IMR-90 (cell line): Measurements from ENCODE around the gene RBM23. TPM values are rescaled to one million over a fixed set of nuclear protein-coding genes. Genes with fewer than 3 reads are reported as not detected.

Experiments
- ATAC-seq: fragments of 200-7000 bp; cut with Tn5 transposase; 2 replicates; pipeline ENCODE4 v1.9.1; 2020; ENCODE audit warnings: low read depth, mild to moderate bottlenecking, moderate library complexity
- BruUV-seq: library from RNA; stranded (reverse); fragments of 400-500 nt; replicated peaks from 2 replicates; lab custom pipeline; 2021; lab: Mats Ljungman, UMichigan
- CTCF ChIA-PET: fragments of 300-600 bp; formaldehyde crosslinking; extraction: SDS; loops from one replicate; lab custom pipeline; 2021; ENCODE audit warnings: antibody characterized with exemption; lab: Yijun Ruan, JAX
- POLR2A ChIA-PET: fragments of 300-600 bp; sonication (Branson Sonifier 250); formaldehyde crosslinking; loops from one replicate; lab custom pipeline; 2022; ENCODE audit warnings: antibody characterized with exemption; ENCODE audit not compliant: unreplicated experiment; lab: Charles Lee
- DNase-seq: peaks from one replicate; pipeline ENCODE4 v3.0.0; 2013
- H2AFZ ChIP-seq: replicated peaks from 2 replicates; pipeline ENCODE3; 2013; ENCODE audit warnings: low read length, mild to moderate bottlenecking; ENCODE audit not compliant: poor library complexity
- H2AK5ac ChIP-seq: 2 replicates; pipeline ENCODE4 v1.6.1; 2013; ENCODE audit warnings: low read depth, low read length, inconsistent platforms
- H2AK9ac ChIP-seq: replicated peaks from 2 replicates; pipeline ENCODE3; 2013; ENCODE audit warnings: mild to moderate bottlenecking, low read depth, low read length, moderate library complexity; ENCODE audit not compliant: poor library complexity
- H2BK120ac ChIP-seq: 2 replicates; pipeline ENCODE4 v1.6.1; 2013; ENCODE audit warnings: low read depth, low read length, inconsistent platforms
- H2BK15ac ChIP-seq: 3 replicates; pipeline ENCODE4 v1.6.1; 2013; ENCODE audit warnings: low read depth, low read length, inconsistent platforms
- H2BK20ac ChIP-seq: 2 replicates; pipeline ENCODE4 v1.6.1; 2013; ENCODE audit warnings: low read depth, mild to moderate bottlenecking, inconsistent platforms, low read length, moderate library complexity
- H2BK5ac ChIP-seq: 2 replicates; pipeline ENCODE4 v1.6.1; 2013; ENCODE audit warnings: mild to moderate bottlenecking, low read depth, low read length, inconsistent platforms; ENCODE audit not compliant: poor library complexity, severe bottlenecking
- H3K14ac ChIP-seq: replicated peaks from 2 replicates; pipeline ENCODE4 v1.6.1; 2013; ENCODE audit warnings: low read depth, low read length, inconsistent platforms
- H3K18ac ChIP-seq: 2 replicates; pipeline ENCODE4 v1.6.1; 2013; ENCODE audit warnings: low read depth, low read length, control low read depth
- H3K23ac ChIP-seq: 2 replicates; pipeline ENCODE4 v1.6.1; 2013; ENCODE audit warnings: low read depth, low read length, inconsistent platforms
- H3K27ac ChIP-seq: 2 replicates; pipeline ENCODE4 v1.5.1; 2013; ENCODE audit warnings: mild to moderate bottlenecking, control low read depth, low read length; ENCODE audit not compliant: insufficient read depth
- H3K27me3 ChIP-seq: 2 replicates; pipeline ENCODE4 v1.6.1; 2013; ENCODE audit warnings: low read length; ENCODE audit not compliant: control insufficient read depth, insufficient read depth
- H3K36me3 ChIP-seq: 2 replicates; pipeline ENCODE4 v1.6.1; 2013; ENCODE audit warnings: low read length, mixed read lengths; ENCODE audit not compliant: control insufficient read depth, insufficient read depth
- H3K4ac ChIP-seq: 2 replicates; pipeline ENCODE4 v1.6.1; 2013; ENCODE audit warnings: low read depth, low read length, inconsistent platforms
- H3K4me1 ChIP-seq: 2 replicates; pipeline ENCODE4 v1.6.1; 2013; ENCODE audit warnings: low read length, mixed read lengths; ENCODE audit not compliant: control insufficient read depth, insufficient read depth
- H3K4me2 ChIP-seq: 2 replicates; pipeline ENCODE4 v1.6.1; 2013; ENCODE audit warnings: low read depth, mild to moderate bottlenecking, control low read depth, low read length, moderate library complexity
- H3K4me3 ChIP-seq: 2 replicates; pipeline ENCODE4 v1.5.1; 2013; ENCODE audit warnings: low read depth, mild to moderate bottlenecking, control low read depth, low read length, moderate library complexity; ENCODE audit not compliant: insufficient read depth
- H3K56ac ChIP-seq: 2 replicates; pipeline ENCODE4 v1.6.1; 2013; ENCODE audit warnings: low read length, inconsistent platforms; ENCODE audit not compliant: insufficient read depth; ENCODE audit errors: extremely low read depth
- H3K79me1 ChIP-seq, 2 experiments: 2 replicates each; pipeline ENCODE4 v1.6.1; 2013; ENCODE audit warnings: low read length in 2 of 2, inconsistent platforms in 1 of 2, low read depth in 1 of 2
- H3K9ac ChIP-seq: 2 replicates; pipeline ENCODE4 v1.6.1; 2013; ENCODE audit warnings: low read depth, low read length, control low read depth
- H3K9me1 ChIP-seq: 2 replicates; pipeline ENCODE4 v1.6.1; 2013; ENCODE audit warnings: low read length, inconsistent platforms; ENCODE audit not compliant: insufficient read depth
- H3K9me3 ChIP-seq: 2 replicates; pipeline ENCODE4 v1.6.1; 2013; ENCODE audit warnings: low read length; ENCODE audit not compliant: control insufficient read depth, insufficient read depth
- H4K20me1 ChIP-seq: 2 replicates; pipeline ENCODE4 v1.6.1; 2013; ENCODE audit warnings: low read length, inconsistent platforms; ENCODE audit not compliant: insufficient read depth
- H4K5ac ChIP-seq: 2 replicates; pipeline ENCODE4 v1.6.1; 2013; ENCODE audit warnings: mild to moderate bottlenecking, low read depth, low read length, control low read depth
- H4K8ac ChIP-seq, 2 experiments: 2 replicates each; pipeline ENCODE4 v1.6.1; 2013; ENCODE audit warnings: low read depth in 2 of 2, low read length in 2 of 2, control low read depth in 1 of 2, inconsistent platforms in 1 of 2
- H4K91ac ChIP-seq: 2 replicates; pipeline ENCODE4 v1.6.1; 2013; ENCODE audit warnings: low read depth, low read length, inconsistent platforms; ENCODE audit not compliant: insufficient read depth
- BHLHE40 ChIP-seq: fragments of 150-350 bp; IDR thresholded peaks from 2 replicates; pipeline ENCODE4 v1.6.1; 2016; ENCODE audit warnings: mild to moderate bottlenecking, low read depth, low read length
- CEBPB ChIP-seq: IDR thresholded peaks from 2 replicates; pipeline ENCODE4 v1.6.1; 2012; ENCODE audit warnings: low read depth, low read length, improper control_type of control experiment
- CHD1 ChIP-seq: IDR thresholded peaks from 2 replicates; pipeline ENCODE4 v1.6.1; 2012; ENCODE audit warnings: low read depth, low read length, improper control_type of control experiment
- CTCF ChIP-seq: conservative IDR thresholded peaks from 2 replicates; pipeline ENCODE4 v1.5.1; 2012; ENCODE audit warnings: mild to moderate bottlenecking, low read depth, low read length, improper control_type of control experiment
- ELK1 ChIP-seq: fragments of 150-350 bp; IDR thresholded peaks from 2 replicates; pipeline ENCODE4 v1.6.1; 2016; ENCODE audit warnings: low read depth, mild to moderate bottlenecking, low read length, moderate library complexity, borderline replicate concordance
- MAFK ChIP-seq: IDR thresholded peaks from 2 replicates; pipeline ENCODE4 v1.6.1; 2012; ENCODE audit warnings: low read depth, low read length, improper control_type of control experiment
- POLR2A ChIP-seq: IDR thresholded peaks from 2 replicates; pipeline ENCODE4 v1.6.1; 2012; ENCODE audit warnings: mild to moderate bottlenecking, low read depth, low read length
- RAD21 ChIP-seq: IDR thresholded peaks from 2 replicates; pipeline ENCODE4 v1.6.1; 2012; ENCODE audit warnings: low read length, improper control_type of control experiment
- RCOR1 ChIP-seq: IDR thresholded peaks from 2 replicates; pipeline ENCODE4 v1.6.1; 2012; ENCODE audit warnings: mild to moderate bottlenecking, low read length, improper control_type of control experiment; ENCODE audit not compliant: insufficient replicate concordance
- RFX5 ChIP-seq: IDR thresholded peaks from 2 replicates; pipeline ENCODE4 v1.8.0; 2012; ENCODE audit warnings: low read depth, mild to moderate bottlenecking, low read length, moderate library complexity
- SMC3 ChIP-seq: fragments of 150-350 bp; IDR thresholded peaks from 2 replicates; pipeline ENCODE4 v1.6.1; 2016; ENCODE audit warnings: low read depth, mild to moderate bottlenecking, antibody characterized with exemption, low read length, moderate library complexity
- WGBS, 2 experiments: methylation state at CpG; one replicate each; pipeline versions ENCODE4 v1.1.5 to v1.1.7; 2013; ENCODE audit warnings: missing lambda C conversion rate in 2 of 2; ENCODE audit not compliant: insufficient read length in 1 of 2; ENCODE audit errors: extremely low coverage in 2 of 2; 5-methylcytosine and 5-hydroxymethylcytosine counted together
- dilution Hi-C: fragments of 300-500 bp; cut with HindIII; formaldehyde crosslinking; loops from one replicate; pipeline ENCODE4 v1.14.3; 2018; ENCODE audit warnings: low sequenced_read_pairs; ENCODE audit not compliant: unreplicated experiment
- in situ Hi-C: fragments of 300-500 bp; cut with MboI; formaldehyde crosslinking; loops from 3 replicates; pipeline ENCODE4 v1.14.3; 2019; ENCODE audit warnings: low sequenced_read_pairs, inconsistent platforms, mixed read lengths
- intact Hi-C: fragments of 100-400 bp; cut with micrococcal nuclease; formaldehyde crosslinking; loops from 2 replicates; pipeline ENCODE4 v1.10.0; 2022
- polyA plus RNA-seq, 3 experiments: library from polyadenylated mRNA; depleted of rRNA; stranded (reverse); fragments of >200 nt; gene quantifications; 2 replicates each; pipeline ENCODE4 v1.2.3, GENCODE V29; 2012; ENCODE audit warnings: low replicate concordance in 1 of 3
- total RNA-seq: library from RNA; depleted of rRNA; stranded (reverse); fragments of >200 nt; gene quantifications from 2 replicates; pipeline ENCODE4 v1.2.3, GENCODE V29; 2012

The RBM23 gene
- total and polyA plus RNA-seq, 2 of the 4 experiments (the other 2 are of a cell fraction), result 44.7 to 375 TPM

- Histone ChIP-seq H3K23ac (no peak overlapping the region), H2BK15ac (no peak overlapping the region), H3K4me2 (no peak overlapping the region), H3K9me3 (no peaks in the 10 kb centered on the region), H3K4ac (no peak overlapping the region), H3K9me1 (peaks cover 8% of the 10 kb centered on the region; the same call in 1 of the 2 replicates), H4K8ac (no peak overlapping the region), H3K27me3 (no peaks in the 10 kb centered on the region), H3K14ac (no peak overlapping the region), H3K9ac (no peak overlapping the region), H3K27ac (no peak overlapping the region), H3K4me3 (no peak overlapping the region), H4K5ac (no peak overlapping the region), H2BK20ac (no peak overlapping the region), H3K36me3 (peaks cover 37% of the 10 kb centered on the region), H2BK5ac (no peak overlapping the region), H3K18ac (no peak overlapping the region), H3K79me1 (peaks cover 5 to 49% of the 10 kb centered on the region in 2 experiments), H2AK9ac (no peak overlapping the region), H4K20me1 (no peaks in the 10 kb centered on the region), H4K91ac (no peak overlapping the region), H3K4me1 (peaks cover 6% of the 10 kb centered on the region; the same call in 1 of the 2 replicates), H2AFZ (no peak overlapping the region), H3K56ac (no peak overlapping the region), H2BK120ac (no peak overlapping the region), H2AK5ac (no peak overlapping the region)
- BruUV-seq, result no TSS peak
- in situ Hi-C loops, result no loop called here
- TF ChIP-seq SMC3 (no peak), RCOR1 (no peak), RFX5 (no peak), BHLHE40 (no peak), POLR2A (no peak), CHD1 (no peak), MAFK (no peak), RAD21 (no peak), CTCF (no peak), ELK1 (no peak), CEBPB (no peak)
- ATAC-seq (no peak), DNase-seq (no peak)
- intact Hi-C loops, result no loop called here
- ChIA-PET POLR2A (no interaction called here), CTCF (no interaction called here)
- dilution Hi-C loops, result no loop called here
- 100% methylated on average over 1 of the region's 5 CpGs; no CpG with 5 or more reads in 1 of the 2 experiments for WGBS, 2 experiments
Observed at GRCh38 chr14:22923746-22924145, 4.8 kb upstream of the RBM23 start.
